Measurements from ENCODE around the gene BHLHE23.
A peak's percentile ranks its signal among the peaks of the same experiment; 100 is the strongest.

Gene BHLHE23

DNA sequence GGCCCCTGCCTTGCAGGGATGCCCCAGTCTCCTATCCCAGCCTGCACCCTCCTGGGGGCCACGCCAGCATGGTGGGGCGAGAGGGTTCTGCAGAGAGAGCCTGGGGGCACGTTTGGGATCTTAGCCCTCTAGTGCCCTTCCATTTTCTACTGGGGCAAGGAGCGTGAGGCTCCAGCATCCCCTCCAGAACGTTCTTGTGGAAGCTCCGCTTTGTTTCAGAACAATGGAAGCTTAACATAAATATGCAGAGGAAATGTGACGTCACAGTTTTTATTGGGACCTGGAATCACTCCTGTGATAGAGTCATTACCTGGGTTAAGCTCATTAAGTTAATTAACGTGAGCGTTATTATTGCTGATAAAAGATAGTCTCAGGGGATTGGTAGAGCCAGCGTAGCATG lies 19.6 kb downstream of the BHLHE23 start:
- no peak for DNase-seq

DNA sequence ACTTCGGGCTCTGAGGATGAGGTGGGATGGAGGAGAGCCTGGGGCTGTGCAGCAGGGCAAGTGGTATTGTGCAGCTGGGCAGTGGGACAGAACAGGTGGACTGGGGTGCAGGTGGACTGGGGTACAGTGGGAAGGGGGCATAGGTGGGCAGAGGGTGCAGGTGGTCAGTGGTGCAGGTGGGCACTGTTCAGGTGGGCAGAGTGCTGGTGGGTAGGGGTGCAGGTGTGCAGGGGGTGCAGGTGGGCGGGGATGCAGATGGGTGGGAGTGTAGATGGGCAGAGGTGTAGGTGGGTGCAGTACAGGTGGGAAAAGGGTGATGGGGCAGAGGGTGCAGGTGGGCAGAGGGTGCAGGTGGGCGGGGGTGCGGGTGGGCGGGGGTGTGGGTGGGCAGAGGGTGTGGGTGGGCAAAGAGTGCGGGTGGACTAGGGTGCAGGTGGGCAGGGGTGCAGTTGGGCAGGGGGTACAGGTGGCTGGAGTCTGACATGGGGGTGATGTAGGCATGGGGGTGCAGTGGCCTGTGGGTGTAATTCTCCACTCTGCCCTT lies 20.4 kb downstream of the BHLHE23 start:
- no peak for DNase-seq

DNA sequence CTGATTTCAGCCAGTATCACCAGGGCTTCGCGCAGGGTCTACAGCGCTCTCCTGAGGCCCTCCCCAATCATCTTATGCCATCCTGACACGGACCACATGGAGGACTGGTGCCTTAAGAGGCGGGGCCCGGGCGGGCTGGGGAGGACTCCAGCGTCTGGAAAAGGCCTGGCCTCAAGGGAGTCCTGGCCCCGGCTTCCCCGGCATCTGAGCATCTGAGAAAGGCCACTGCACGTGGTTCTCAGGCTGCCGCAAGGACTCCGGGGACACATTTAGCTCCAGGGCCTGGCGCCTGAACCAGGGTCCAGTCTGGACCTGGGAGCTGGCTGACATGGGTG lies 21.4 kb downstream of the BHLHE23 start:
- DNase-seq = no peak

DNA sequence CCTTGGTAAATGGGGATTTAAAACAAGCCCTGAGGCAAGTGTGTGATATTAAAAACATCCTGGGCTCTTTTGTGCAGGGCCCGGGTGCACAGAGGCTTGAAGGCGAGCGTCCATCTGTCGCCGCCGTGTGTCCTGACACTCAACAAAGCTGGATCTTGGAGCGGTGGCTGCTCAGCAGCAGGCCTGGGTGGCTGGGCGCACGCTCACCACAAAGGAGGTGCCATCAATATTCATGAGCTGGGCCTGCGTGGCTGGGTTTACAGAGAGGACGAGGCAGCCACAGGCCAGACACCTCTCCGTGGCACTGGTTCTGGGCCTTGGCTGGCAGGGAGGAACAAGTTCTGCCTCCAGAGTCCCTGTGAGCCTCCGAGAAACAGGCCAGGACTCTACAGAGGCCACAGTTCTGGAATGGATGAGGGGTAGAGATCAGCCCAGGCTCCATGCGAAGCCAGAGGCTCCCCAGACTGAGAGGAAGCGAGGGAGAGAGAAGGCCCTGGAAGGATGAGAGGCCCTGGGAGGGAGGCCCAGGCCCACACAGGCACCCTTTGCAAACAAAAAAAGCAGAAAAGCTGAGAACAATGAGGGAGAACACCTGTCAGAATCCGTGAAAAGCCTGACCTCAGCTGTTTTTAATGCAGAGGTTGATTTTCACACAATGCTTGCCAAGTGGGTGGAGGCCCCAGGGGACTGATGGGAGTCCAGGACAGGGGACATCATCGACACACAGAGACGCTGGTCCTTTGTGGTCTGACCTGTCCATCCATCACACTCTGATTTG lies 21.9 kb downstream of the BHLHE23 start:
- no peak for DNase-seq

DNA sequence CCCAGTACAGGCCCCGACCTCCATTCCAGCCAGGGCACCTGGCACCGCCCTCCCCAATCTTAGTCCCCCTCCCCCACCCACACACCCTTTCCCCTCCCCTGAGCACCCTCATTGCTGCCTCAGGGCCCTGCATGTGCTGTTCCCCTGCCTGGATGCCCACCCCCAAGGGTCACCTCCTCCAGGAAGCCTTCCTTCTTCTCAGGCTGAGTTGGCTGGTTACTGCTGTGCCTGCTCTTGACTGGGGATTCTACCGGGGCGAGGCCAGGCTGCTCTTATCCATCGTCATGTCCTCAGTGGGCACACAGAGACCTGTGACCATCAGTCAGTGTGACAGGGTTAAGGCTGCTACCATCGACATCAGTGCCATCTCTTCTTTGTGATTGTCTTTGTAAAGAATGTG lies 23.6 kb downstream of the BHLHE23 start:
- no peak for DNase-seq

DNA sequence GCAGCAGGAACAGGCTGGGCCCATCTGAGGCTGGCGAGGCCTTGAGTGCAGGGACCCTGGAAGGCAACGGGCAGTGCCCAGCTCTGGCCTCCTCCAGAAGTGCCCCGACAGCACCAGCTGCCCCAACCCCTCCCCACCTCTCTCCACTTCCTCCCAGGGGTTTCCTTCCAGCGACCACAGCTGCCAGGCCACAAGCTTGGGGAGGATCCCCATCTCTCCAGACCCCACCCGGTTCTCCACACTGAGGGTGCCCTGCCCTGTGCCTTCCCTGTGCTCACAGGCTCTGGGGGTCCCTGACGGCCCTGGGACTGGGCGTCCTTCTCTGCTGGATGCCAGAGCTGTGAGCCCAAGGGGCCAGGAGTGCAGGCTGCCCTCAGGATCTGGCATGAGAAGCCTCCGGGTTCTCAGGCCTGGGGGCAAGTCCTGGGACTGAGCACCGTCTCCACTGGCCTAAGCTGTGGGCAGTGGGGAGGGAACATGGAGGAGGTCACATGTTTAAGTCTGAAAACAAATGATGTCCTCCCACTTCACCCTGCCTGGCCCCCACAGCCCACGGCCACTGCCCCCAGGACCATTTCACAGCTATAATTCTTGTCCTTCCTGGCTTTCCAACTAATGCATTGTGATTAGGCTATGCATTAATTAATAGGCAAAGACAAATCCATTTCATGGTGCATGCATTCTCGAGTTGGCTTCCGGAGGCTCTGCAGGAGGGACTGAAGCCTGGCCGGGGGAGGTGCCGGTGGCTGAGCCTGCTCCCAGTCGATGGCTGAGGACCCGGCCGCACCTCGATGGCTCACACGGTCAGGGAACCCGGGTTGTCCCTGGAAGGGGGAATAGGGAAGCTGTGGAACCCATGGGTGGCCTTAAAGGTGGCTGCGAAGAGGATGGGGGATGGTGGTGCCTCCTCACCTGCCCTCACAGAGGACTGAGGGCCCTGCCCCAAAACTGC lies 24.4 kb downstream of the BHLHE23 start:
- DNase-seq = no peak

DNA sequence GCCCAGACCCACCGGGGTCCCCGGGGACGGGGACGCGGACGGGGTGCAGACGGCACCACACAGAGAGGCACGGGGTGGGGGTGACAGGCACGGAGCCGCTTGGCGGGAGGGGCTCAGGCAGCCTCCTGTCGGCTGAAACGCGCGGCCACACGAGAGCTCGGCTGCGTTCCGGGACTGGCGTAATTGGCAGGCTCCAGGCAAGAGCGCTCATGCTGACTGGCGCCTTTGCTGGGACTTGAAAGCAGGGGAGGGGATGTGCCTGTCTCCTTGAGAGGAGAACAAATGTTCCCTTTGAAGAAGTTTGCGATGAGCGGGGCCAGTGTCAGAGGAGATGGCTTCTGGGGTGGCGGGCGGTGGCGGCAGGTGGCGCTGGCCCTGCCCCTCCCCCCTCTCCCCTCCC lies 25.8 kb downstream of the BHLHE23 start:
- DNase-seq = no peak

DNA sequence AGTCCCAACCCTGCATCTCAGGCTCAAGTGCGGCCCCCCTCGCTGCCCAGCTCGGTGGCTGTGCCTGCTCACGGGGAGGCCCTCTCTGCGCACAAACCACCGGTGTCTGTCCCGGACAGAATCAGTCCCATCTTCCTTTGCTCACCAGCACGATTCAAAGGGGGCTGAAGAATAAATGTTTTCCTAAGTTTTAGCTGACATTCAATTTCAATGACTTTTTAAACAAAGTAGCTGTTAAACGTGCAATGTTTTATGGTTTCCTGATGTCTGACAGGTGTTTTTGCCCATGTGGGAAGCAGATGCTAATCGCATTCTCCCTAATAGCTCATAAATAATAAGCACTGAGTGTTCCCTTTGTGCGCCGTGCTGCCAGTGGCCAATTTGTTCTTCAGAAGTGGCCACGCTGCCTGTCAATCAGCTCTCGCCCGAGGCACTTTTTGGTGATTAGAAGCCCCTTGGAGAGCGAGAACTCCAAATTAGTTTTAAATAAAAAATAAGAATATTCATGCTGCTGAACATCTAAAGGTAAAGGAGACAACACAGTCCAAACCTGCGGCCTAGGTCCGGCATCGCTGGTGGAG lies 26.3 kb downstream of the BHLHE23 start:
- DNase-seq = no peak

DNA sequence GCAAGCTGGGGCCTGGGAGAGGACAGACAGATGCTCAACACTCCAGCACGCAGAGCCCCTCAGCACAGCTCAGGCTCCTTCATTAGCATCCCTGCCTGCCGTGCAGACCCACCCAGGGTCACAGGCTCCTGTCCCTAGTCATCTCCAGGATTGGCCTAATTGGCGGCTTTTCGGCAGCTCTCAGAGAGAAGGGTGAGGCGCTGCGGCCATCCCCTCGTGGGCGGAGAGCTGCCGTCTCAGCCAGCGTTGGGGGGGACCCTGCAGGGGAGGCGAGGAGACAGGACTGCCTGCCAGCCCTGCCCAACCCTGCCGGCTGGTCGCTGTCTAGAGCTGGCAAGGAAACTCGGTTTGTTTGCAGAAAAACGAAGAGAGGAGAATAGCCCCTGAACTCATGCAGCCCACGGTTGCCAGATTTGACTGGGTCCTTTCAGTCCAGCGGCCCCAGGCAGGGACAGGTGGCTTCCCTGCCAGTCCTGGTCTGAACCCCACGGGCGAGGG lies 26.8 kb downstream of the BHLHE23 start:
- no peak for DNase-seq

DNA sequence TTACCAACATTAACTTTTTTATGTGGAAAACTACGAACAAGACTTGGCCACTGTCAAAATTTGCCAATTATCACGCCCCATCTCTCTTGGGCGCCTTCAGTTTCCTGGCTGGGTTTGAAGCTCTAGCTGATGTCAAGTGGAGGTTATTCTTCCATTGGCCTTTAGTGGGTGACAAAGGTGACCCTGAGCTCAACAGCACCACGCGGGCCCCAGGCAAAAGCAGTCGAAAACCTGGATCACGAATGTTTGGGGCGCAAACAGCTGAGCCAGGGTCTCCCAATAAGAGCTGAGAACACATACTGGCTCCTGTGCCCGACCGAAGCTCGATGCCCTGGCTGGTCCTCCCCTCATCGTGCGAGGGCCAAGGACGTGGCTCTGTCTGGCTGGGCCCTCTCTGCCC lies 27.5 kb downstream of the BHLHE23 start:
- DNase-seq = no peak

DNA sequence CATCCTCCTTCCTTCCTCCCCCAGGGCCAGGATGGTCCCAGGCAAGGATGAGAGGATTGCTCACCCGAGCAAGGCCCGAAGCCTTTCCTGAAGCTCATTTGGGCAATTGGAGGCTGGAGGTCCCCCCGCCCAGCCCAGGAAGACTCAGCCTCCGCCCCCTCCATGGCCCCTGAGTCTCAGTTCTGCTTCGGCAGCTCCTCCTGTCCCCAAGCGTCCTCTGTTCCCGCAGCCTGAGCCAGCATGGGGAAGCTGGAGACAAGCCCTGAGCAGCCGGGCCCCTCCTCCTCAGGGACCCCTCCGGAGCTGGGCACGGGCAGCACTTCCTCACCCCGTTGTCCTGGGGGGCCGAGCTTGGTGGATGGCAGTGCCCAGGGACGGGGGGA lies 28.2 kb downstream of the BHLHE23 start:
- DNase-seq = no peak

DNA sequence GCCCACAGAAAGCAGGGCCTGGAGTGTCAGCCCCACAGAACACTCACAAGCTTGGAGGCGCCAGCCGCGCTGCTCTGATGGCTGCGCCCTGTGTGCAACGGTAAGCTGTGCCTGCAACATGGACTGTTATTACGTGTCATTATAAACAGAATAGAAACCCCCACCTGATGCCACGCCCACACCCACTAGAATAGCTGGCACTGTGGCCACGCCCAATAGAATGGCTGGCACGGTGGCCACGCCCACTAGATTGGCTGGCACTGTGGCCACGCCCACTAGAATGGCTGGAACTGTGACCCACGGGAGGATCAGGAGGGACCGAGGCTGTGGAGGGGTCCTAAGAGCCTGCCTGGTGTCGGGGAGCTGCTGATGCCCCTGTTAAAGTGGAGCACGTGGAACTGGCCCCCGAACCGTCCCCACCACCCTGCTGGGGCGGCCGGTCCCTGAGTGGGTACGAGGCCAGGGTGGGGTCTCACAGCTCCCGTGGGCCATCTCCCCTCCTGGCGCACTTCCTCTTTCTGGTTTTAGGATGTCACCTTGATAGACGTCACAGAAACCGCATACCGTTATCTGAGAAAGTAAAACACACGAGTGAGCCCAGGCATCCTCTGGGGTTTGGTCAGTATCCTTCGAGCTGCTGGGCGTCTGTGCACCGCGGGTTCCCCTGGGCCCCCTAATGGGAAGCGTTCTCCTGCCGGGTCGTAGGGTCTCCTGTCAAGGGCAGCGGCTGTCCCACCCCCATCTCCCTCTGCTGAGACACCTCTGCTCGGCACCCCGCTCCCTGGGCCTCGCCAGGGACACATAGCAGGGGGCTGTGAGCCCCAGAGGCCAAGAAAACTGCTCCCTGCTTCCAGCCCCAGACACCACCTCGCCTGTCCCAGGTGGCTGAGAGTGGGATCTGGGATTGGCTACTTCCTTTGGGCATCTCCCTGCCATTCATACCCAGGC lies 28.9 kb downstream of the BHLHE23 start:
- no peak for DNase-seq

DNA sequence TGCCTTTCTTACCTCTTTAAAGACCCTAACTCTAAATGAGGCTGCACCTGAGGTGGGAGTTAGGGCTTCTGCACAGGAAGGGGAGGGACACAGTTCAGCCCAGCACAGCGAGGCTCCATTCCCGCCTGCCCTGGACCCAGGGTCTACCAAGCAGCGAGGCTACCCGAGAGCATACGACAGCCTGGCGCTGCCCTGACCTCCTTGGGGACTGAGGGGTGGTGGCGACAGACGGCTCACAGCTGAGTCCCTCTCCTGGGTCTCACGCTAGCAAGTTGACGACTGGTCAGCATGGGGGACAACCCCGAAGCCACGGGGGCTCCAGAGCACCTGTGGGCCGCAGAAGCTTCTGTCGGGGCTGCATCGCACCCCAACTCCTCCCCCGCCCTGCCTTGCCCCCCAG lies 29.9 kb downstream of the BHLHE23 start:
- DNase-seq = no peak

DNA sequence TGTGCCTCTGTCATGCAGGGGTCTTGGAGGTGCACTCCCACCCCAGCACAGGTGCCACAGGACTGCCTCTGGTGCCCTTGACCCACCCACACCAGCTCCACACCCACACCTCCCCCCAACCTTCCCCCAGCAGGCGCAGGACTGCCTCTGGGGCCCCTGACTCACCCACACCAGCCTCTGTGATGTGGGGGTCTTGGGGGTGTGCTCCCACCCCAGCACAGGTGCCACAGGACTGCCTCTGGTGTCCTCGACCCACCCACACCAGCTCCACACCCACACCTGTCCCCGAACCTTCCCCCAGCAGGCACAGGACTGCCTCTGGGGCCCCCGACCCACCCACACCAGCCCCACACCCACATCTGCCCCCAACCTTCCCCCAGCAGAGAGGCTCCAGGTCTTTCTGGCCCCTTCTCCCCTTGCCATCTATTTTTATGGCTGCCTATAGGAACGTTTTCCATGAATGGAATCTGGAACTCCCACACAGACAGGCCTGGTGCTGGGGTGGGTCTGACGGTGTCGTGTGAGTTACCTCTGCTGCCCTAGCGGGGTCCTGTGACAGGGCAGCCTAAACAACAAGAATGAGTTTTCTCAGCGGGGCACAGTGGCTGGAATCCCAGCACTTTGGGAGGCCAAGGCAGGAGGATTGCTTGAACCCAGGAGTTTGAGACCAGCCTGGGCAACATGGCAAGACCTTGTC lies 30.8 kb downstream of the BHLHE23 start:
- DNase-seq = no peak

DNA sequence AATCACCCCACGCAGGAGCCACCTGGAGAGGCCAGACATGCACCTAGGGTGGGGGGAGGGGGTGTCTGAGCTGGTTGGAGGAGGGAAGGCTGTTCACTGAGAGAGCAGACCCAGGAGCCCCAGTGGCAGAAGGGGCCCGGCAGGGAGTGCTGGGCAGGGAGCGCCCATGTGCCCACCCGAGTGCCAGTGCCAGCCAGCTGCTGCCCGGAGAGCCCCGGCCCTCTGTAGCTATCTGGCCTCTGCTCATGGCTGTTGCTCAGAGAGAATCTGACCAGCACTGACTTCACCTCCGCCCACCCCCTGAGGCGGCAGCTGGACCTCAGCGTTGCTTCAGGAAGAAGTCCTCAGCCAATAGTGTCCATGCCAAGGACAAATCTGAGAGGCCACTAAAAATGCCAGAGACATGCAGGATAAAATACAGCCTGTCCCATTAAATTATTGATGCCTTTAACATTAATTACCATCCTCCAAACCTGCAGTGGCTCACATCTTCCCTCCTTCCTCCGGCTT lies 31.5 kb downstream of the BHLHE23 start:
- DNase-seq = no peak

DNA sequence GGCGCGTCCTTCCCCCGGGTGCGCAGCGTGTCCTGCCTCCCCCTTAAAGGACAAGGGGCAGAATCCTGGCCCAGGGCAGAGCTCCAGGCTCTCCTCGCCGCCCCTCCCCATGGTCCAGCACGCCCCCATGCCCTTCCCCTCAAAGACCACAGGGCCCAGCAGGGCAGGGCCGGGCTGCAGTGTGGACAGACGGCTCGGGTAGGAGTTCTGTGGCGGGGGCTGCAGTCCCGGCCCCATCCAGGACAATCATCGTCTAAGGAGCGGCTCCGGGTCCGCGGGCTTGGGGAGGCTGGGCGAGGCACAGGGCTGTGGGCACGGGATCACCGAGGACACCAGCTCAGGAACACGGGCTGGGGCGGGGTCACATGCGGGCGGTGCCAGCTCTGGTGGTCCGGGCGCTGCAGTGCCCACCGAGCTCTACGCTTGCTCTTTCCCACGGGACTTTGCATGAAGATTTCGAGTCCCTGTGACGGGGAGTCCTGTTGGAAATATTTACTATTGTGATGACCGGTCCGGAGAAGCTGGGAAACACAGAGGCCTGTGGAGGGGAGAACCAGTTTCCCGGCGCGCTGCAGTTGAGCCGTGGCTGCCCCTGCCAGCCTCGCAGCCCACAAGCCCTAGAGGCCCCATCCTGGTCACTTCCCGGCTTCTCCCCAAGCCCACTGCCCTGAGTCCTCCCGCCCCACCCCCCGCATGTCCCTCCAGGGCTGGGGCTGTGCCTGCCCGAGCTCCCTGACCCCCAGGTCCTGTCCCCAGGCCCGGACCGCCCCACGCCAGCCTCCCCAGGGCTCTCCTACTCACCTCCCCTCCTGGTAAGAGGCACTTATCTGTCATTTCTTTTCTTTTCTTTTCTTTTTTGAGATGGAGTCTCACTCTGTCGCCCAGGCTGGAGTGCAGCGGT lies 33.7 kb downstream of the BHLHE23 start:
- no peak for DNase-seq

DNA sequence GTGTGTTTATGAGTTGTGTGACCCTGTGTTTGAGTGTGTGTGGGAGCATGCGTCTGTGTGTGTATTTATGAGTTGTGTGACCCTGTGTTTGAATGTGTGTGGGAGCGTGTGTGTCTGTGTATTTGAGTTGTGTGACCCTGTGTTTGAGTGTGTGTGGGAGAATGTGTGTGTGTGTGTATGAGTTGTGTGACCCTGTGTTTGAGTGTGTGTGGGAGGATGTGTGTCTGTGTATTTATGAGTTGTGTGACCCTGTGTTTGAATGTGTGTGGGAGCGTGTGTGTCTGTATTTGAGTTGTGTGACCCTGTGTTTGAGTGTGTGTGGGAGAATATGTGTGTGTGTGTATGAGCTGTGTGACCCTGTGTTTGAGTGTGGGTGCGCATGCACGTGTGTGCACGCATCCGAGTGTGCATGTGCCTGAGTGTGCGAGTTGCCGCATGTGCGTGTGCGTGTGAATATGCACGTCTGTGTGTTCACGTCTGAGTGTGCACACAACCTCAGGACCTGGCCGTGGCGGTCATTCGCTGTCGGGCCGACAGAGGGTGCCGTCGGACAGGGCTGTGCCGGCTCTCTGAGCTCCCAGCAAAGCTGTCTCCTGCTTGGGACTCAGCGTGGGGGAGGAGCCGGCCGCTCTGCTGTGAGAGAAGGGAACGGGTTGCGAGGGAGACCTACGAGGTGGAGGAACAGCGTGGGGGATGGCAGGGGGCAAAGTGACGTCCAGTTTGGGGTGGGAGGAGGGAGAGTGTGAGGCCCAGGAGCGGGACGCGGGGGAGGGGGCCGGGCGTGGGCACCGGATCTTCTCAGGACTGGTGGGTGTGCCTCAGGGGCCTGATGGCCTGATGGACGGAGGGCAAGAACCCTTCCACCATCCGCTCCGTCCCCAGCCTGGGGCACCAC lies 34.6 kb downstream of the BHLHE23 start:
- peak; percentile 90 for DNase-seq

DNA sequence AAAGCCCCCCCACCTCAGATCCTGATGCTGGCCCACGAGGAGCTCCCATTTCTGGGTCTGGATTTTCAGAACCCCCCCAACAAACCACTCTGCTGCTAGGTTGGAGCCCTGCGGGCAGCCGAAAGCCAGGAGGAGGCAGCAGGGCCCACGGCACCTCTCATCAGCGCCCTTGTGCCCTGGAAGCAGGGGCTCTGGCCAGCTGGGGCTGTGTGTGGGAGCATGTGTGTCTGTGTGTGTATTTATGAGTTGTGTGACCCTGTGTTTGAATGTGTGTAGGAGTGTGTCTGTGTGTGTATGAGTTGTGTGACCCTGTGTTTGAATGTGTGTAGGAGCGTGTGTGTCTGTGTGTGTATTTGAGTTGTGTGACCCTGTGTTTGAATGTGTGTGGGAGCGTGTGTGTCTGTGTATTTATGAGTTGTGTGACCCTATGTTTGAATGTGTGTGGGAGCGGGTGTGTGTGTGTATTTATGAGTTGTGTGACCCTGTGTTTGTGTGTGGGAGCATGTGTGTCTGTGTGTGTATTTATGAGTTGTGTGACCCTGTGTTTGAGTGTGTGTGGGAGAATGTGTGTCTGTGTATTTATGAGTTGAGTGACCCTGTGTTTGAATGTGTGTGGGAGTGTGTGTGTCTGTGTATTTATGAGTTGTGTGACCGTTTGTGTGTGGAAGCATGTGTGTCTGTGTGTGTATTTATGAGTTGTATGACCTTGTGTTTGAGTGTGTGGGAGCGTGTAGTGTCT lies 35.4 kb downstream of the BHLHE23 start:
- DNase-seq = no peak

Measured in right forelimb (tissue), 1 donor.